HG03342 (cell line): ENCODE measurements around the gene ZNF800.
A peak's percentile ranks its signal among the peaks of the same experiment; 100 is the strongest.

Source experiments
- ATAC-seq: cut with Tn5 transposase; IDR thresholded peaks from one replicate; pipeline ENCODE4 v1.9.1; 2021; ENCODE audit warnings: mild to moderate bottlenecking, moderate library complexity; ENCODE audit not compliant: unreplicated experiment

The ZNF800 gene

GRCh38 chr7:127391591-127392181, 822 bp downstream of the ZNF800 start:
- peak; percentile 41 for ATAC-seq

- no peak for ATAC-seq
These were observed 1.5 kb downstream of the ZNF800 start for GRCh38 chr7:127390817-127391590.

GRCh38 chr7:127390186-127390816, 2.2 kb downstream of the ZNF800 start:
- ATAC-seq = no peak

GRCh38 chr7:127389321-127389720, 3.2 kb downstream of the ZNF800 start:
- no peak for ATAC-seq

GRCh38 chr7:127387974-127388373, 4.5 kb downstream of the ZNF800 start:
- ATAC-seq = no peak

- no peak for ATAC-seq
These were observed 9.2 kb downstream of the ZNF800 start for GRCh38 chr7:127383123-127383835.

GRCh38 chr7:127382301-127383085, 10.0 kb downstream of the ZNF800 start:
- ATAC-seq = no peak

GRCh38 chr7:127380479-127380878, 12.0 kb downstream of the ZNF800 start:
- ATAC-seq = no peak

- ATAC-seq = no peak
These were observed 12.9 kb downstream of the ZNF800 start for GRCh38 chr7:127379642-127380041.

GRCh38 chr7:127378537-127378936, 14.0 kb downstream of the ZNF800 start:
- no peak for ATAC-seq

GRCh38 chr7:127377425-127377824, 15.1 kb downstream of the ZNF800 start:
- no peak for ATAC-seq

- no peak for ATAC-seq
These were observed 16.9 kb downstream of the ZNF800 start for GRCh38 chr7:127375631-127376030.

GRCh38 chr7:127367679-127368078, 24.8 kb downstream of the ZNF800 start:
- no peak for ATAC-seq

- no peak for ATAC-seq
These were observed 25.8 kb downstream of the ZNF800 start for GRCh38 chr7:127366680-127367079.

- no peak for ATAC-seq
These were observed 26.6 kb downstream of the ZNF800 start for GRCh38 chr7:127365957-127366315.

- no peak for ATAC-seq
These were observed 27.1 kb downstream of the ZNF800 start for GRCh38 chr7:127365164-127365956.

GRCh38 chr7:127362364-127363027, 30.0 kb downstream of the ZNF800 start:
- no peak for ATAC-seq

- no peak for ATAC-seq
These were observed 30.8 kb downstream of the ZNF800 start for GRCh38 chr7:127361736-127362135.

- ATAC-seq = no peak
These were observed 33.5 kb downstream of the ZNF800 start for GRCh38 chr7:127359011-127359410.
